GM19240 (cell line): ENCODE results near the gene GTPBP6.
A peak's percentile ranks its signal among the peaks of the same experiment; 100 is the strongest.
"Not testable (repeated sequence)": the region's sequence is repeated elsewhere in the genome, so short reads cannot be mapped to it uniquely, and the experiment has no call there.

Experiments used
- DNase-seq: peaks from one replicate; pipeline ENCODE4 v3.0.0; 2011; ENCODE audit warnings: low spot score; ENCODE audit not compliant: insufficient read length

The GTPBP6 gene

GRCh38 chrX:292900-293897 is 25.4 kb downstream of the GTPBP6 start:
- no peak for DNase-seq

- no peak for DNase-seq
Measured at GRCh38 chrX:291411-291901, 27.1 kb downstream of the GTPBP6 start.

GRCh38 chrX:290476-291166 is 28.0 kb downstream of the GTPBP6 start:
- DNase-seq = no peak

- DNase-seq = no peak
Measured at GRCh38 chrX:288561-288991, 30.0 kb downstream of the GTPBP6 start.

- DNase-seq = no peak
Measured at GRCh38 chrX:287670-288069, 30.9 kb downstream of the GTPBP6 start.

- no peak for DNase-seq
Measured at GRCh38 chrX:285076-285677, 33.4 kb downstream of the GTPBP6 start.

- peak; percentile 95 for DNase-seq
Measured at GRCh38 chrX:283115-283845, 35.3 kb downstream of the GTPBP6 start.

- not testable (repeated sequence) for DNase-seq
Measured at GRCh38 chrX:282000-282681, 36.5 kb downstream of the GTPBP6 start.

GRCh38 chrX:281166-281999 is 37.2 kb downstream of the GTPBP6 start, which contains the start of gene PLCXD1:
PLCXD1 (plus strand) TSS chrX:281381; CDS start chrX:284188, 2,807 bp downstream.
- no peak for DNase-seq

GRCh38 chrX:280722-281121 is 37.9 kb downstream of the GTPBP6 start:
- DNase-seq = not testable (repeated sequence)

- DNase-seq = not testable (repeated sequence)
Measured at GRCh38 chrX:279757-280604, 38.6 kb downstream of the GTPBP6 start.

GRCh38 chrX:276581-277201 is 41.9 kb downstream of the GTPBP6 start:
- DNase-seq = no peak

- DNase-seq = no peak
Measured at GRCh38 chrX:275967-276580, 42.5 kb downstream of the GTPBP6 start.

GRCh38 chrX:275476-275966 is 43.1 kb downstream of the GTPBP6 start:
- DNase-seq = no peak

GRCh38 chrX:274904-275475 is 43.6 kb downstream of the GTPBP6 start:
- no peak for DNase-seq

- DNase-seq = no peak
Measured at GRCh38 chrX:270848-271367, 47.7 kb downstream of the GTPBP6 start.

GRCh38 chrX:267771-268261 is 50.8 kb downstream of the GTPBP6 start:
- DNase-seq = no peak
